GM12878 (cell line): ENCODE data around the gene GMIP. TPM values are rescaled to one million over a fixed set of nuclear protein-coding genes. Genes with fewer than 3 reads are reported as not detected.
A peak's percentile ranks its signal among the peaks of the same experiment; 100 is the strongest.

Source experiments
- CEBPZ ChIP-seq: fragments of 150-350 bp; IDR thresholded peaks from 2 replicates; pipeline ENCODE4 v1.6.1; 2016; ENCODE audit warnings: low read depth, low read length
- CHD1 ChIP-seq: IDR thresholded peaks from 2 replicates; pipeline ENCODE4 v1.6.1; 2012; ENCODE audit warnings: low read depth, low read length, improper control_type of control experiment
- ESRRA ChIP-seq: IDR thresholded peaks from 2 replicates; pipeline ENCODE4 v1.6.1; 2012; ENCODE audit warnings: mild to moderate bottlenecking, low read length, improper control_type of control experiment
- GATAD2B ChIP-seq: fragments of 450-650 bp; conservative IDR thresholded peaks from 2 replicates; pipeline ENCODE4 v1.6.1; 2017; ENCODE audit warnings: low read depth, mild to moderate bottlenecking, moderate library complexity
- HDGF ChIP-seq: fragments of 450-650 bp; IDR thresholded peaks from 2 replicates; pipeline ENCODE4 v1.6.1; 2016; ENCODE audit warnings: antibody characterized with exemption
- KDM1A ChIP-seq: fragments of 200-600 bp; sonication (generic); IDR thresholded peaks from 2 replicates; pipeline ENCODE4 v1.6.1; 2016; ENCODE audit warnings: borderline replicate concordance
- LARP7 ChIP-seq: fragments of 450-650 bp; IDR thresholded peaks from 2 replicates; pipeline ENCODE4 v1.6.1; 2017; ENCODE audit warnings: mild to moderate bottlenecking
- MYC ChIP-seq: IDR thresholded peaks from 2 replicates; pipeline ENCODE4 v1.6.1; 2011; ENCODE audit warnings: mild to moderate bottlenecking, low read length, moderate library complexity, inconsistent platforms; ENCODE audit not compliant: insufficient read depth, insufficient replicate concordance, insufficient read length, severe bottlenecking
- NBN ChIP-seq: fragments of 450-650 bp; IDR thresholded peaks from 2 replicates; pipeline ENCODE4 v1.6.1; 2016
- PAX5 ChIP-seq: IDR thresholded peaks from 2 replicates; pipeline ENCODE4 v1.6.1; 2011; ENCODE audit warnings: low read depth, low read length, borderline replicate concordance
- RAD21 ChIP-seq: IDR thresholded peaks from 2 replicates; pipeline ENCODE4 v1.6.1; 2011; ENCODE audit warnings: mild to moderate bottlenecking, low read depth, low read length, moderate library complexity; ENCODE audit not compliant: insufficient read depth
- RCOR1 ChIP-seq: conservative IDR thresholded peaks from 2 replicates; pipeline ENCODE4 v1.6.1; 2012; ENCODE audit warnings: low read depth, low read length, improper control_type of control experiment
- RFX5 ChIP-seq: IDR thresholded peaks from 2 replicates; pipeline ENCODE4 v1.6.1; 2011; ENCODE audit warnings: low read depth, low read length, improper control_type of control experiment
- RUNX3 ChIP-seq: IDR thresholded peaks from 2 replicates; pipeline ENCODE4 v1.6.1; 2012; ENCODE audit warnings: low read length, inconsistent platforms
- SMAD1 ChIP-seq: fragments of 450-650 bp; IDR thresholded peaks from 2 replicates; pipeline ENCODE4 v1.6.1; 2018; ENCODE audit warnings: mild to moderate bottlenecking, low read depth; ENCODE audit not compliant: partially characterized antibody
- SMC3 ChIP-seq: IDR thresholded peaks from 2 replicates; pipeline ENCODE4 v1.6.1; 2011; ENCODE audit warnings: low read length, improper control_type of control experiment, borderline replicate concordance
- TAF1 ChIP-seq: IDR thresholded peaks from 2 replicates; pipeline ENCODE4 v1.6.1; 2011; ENCODE audit warnings: mild to moderate bottlenecking, low read depth, low read length, borderline replicate concordance
- TARDBP ChIP-seq: IDR thresholded peaks from 2 replicates; pipeline ENCODE4 v1.6.1; 2016; ENCODE audit warnings: borderline replicate concordance
- TCF7 ChIP-seq: IDR thresholded peaks from 2 replicates; pipeline ENCODE4 v1.6.1; 2014; ENCODE audit warnings: antibody characterized with exemption, borderline replicate concordance
- YBX1 ChIP-seq: fragments of 450-650 bp; IDR thresholded peaks from 2 replicates; pipeline ENCODE4 v1.6.1; 2016; ENCODE audit warnings: antibody characterized with exemption
- ZNF207 ChIP-seq: fragments of 450-650 bp; IDR thresholded peaks from 2 replicates; pipeline ENCODE4 v1.6.1; 2014; ENCODE audit warnings: antibody characterized with exemption, mild to moderate bottlenecking, borderline replicate concordance
- ZNF384 ChIP-seq: IDR thresholded peaks from 2 replicates; pipeline ENCODE4 v1.6.1; 2012; ENCODE audit warnings: low read depth, mild to moderate bottlenecking, low read length, improper control_type of control experiment, borderline replicate concordance
- ZNF622 ChIP-seq: fragments of 450-650 bp; IDR thresholded peaks from 2 replicates; pipeline ENCODE4 v1.6.1; 2017; ENCODE audit warnings: mild to moderate bottlenecking, inconsistent platforms
- ZNF687 ChIP-seq: fragments of 450-650 bp; IDR thresholded peaks from 2 replicates; pipeline ENCODE4 v1.6.1; 2017; ENCODE audit warnings: mild to moderate bottlenecking, moderate library complexity
- polyA plus RNA-seq, 11 experiments: library from polyadenylated mRNA; depleted of rRNA in 4 of 11; unstranded in 6 of 11; stranded (reverse) in 5 of 11; fragments of >200 nt; fragmentation: Nextera tagmentation in 4 of 11; fragmentation: Illumina TruSeq in 1 of 11; extraction: Ambion mirVana in 4 of 11; extraction: Trizol in 1 of 11; gene quantifications; 1 replicate in 1 of 11; 2 replicates in 10 of 11; pipeline versions ENCODE4 v1.2.1 to v1.2.3, GENCODE V29; 2011 to 2016; ENCODE audit warnings: inconsistent platforms in 2 of 11, missing spikeins in 2 of 11, low read depth in 1 of 11
- total RNA-seq, 4 experiments: library from RNA; depleted of rRNA in 3 of 4; stranded (reverse); fragments of >200 nt in 3 of 4; fragmentation: Illumina TruSeq in 1 of 4; extraction: Trizol in 1 of 4; gene quantifications; 2 replicates each; pipeline versions ENCODE4 v1.2.1 to v1.2.3, GENCODE V29; 2013 to 2021

GMIP gene
- total and polyA plus RNA-seq, 10 of the 15 experiments (the other 5 are each of a cell fraction or from before 2014, with no cell fraction given) = 1.5 to 63.5 (median 22.3) TPM

- no peak; the same call in 1 of the 2 replicates for TF ChIP-seq TCF7
- TF ChIP-seq PAX5 = 0 out of 2 replicates have a peak, but pooled peaks have one; percentile 15
- no peak for TF ChIP-seq SMAD1
- TF ChIP-seq CHD1 = 0 out of 2 replicates have a peak, but pooled peaks have one; percentile 46
- TF ChIP-seq ZNF687 = 0 out of 2 replicates have a peak, but pooled peaks have one; percentile 26
- peak; percentile 56; the same call in 1 of the 2 replicates for TF ChIP-seq NBN
- TF ChIP-seq RAD21 = peak; percentile 90
- 0 out of 2 replicates have a peak, but pooled peaks have one; percentile 26 for TF ChIP-seq RCOR1
- TF ChIP-seq MYC = no peak
- TF ChIP-seq ESRRA = peak; percentile 53; the same call in 1 of the 2 replicates
- peak; percentile 10; the same call in 1 of the 2 replicates for TF ChIP-seq TAF1
- TF ChIP-seq GATAD2B = peak; percentile 83
- TF ChIP-seq RUNX3 = 0 out of 2 replicates have a peak, but pooled peaks have one; percentile 36
- no peak for TF ChIP-seq ZNF384
- TF ChIP-seq CEBPZ = 0 out of 2 replicates have a peak, but pooled peaks have one; percentile 15
- TF ChIP-seq ZNF622 = no peak
- TF ChIP-seq SMC3 = peak; percentile 80
- TF ChIP-seq TARDBP = 0 out of 2 replicates have a peak, but pooled peaks have one; percentile 34
- no peak for TF ChIP-seq RFX5
- no peak for TF ChIP-seq YBX1
- TF ChIP-seq HDGF = 0 out of 2 replicates have a peak, but pooled peaks have one; percentile 26
- peak; percentile 49 for TF ChIP-seq ZNF207
- peak; percentile 69; the same call in 1 of the 2 replicates for TF ChIP-seq LARP7
- no peak for TF ChIP-seq KDM1A
Observed at GRCh38 chr19:19643158-19644053, at the start of gene GMIP (continued).
